Hepatocyte (in vitro differentiated cells): ENCODE data around the gene CTNNBIP1. TPM values are rescaled to one million over a fixed set of nuclear protein-coding genes. Genes with fewer than 3 reads are reported as not detected.
A peak's percentile ranks its signal among the peaks of the same experiment; 100 is the strongest.

ENCODE experiments used
- DNase-seq: peaks from one replicate; pipeline ENCODE4 v3.0.0-alpha.2; 2016; ENCODE audit warnings: low spot score
- H2AFZ ChIP-seq: fragments of 200-600 bp; sonication (generic); 2 replicates; pipeline ENCODE4 v1.6.0; 2016; ENCODE audit warnings: antibody characterized with exemption, mild to moderate bottlenecking
- H3K27ac ChIP-seq: fragments of 200-600 bp; sonication (generic); 2 replicates; pipeline ENCODE4 v1.5.1; 2016; ENCODE audit warnings: mild to moderate bottlenecking
- H3K27me3 ChIP-seq: fragments of 200-600 bp; sonication (generic); 2 replicates; pipeline ENCODE4 v1.6.1; 2016
- H3K36me3 ChIP-seq: fragments of 200-600 bp; sonication (generic); replicated peaks from 2 replicates; pipeline ENCODE4 v1.5.1; 2016; ENCODE audit warnings: low read depth; ENCODE audit not compliant: insufficient read depth
- H3K4me1 ChIP-seq: fragments of 200-600 bp; sonication (generic); 2 replicates; pipeline ENCODE4 v1.5.1; 2016; ENCODE audit warnings: mild to moderate bottlenecking, moderate library complexity; ENCODE audit not compliant: insufficient read depth
- H3K4me2 ChIP-seq: fragments of 200-600 bp; sonication (generic); 2 replicates; pipeline ENCODE4 v1.6.0; 2016
- H3K4me3 ChIP-seq: fragments of 200-600 bp; sonication (generic); 2 replicates; pipeline ENCODE4 v1.5.1; 2016; ENCODE audit warnings: mild to moderate bottlenecking
- H3K79me2 ChIP-seq: fragments of 200-600 bp; sonication (generic); 2 replicates; pipeline ENCODE4 v1.6.0; 2017; ENCODE audit warnings: mild to moderate bottlenecking
- H3K9me2 ChIP-seq: fragments of 200-600 bp; sonication (generic); replicated peaks from 2 replicates; pipeline ENCODE4 v1.6.0; 2017; ENCODE audit warnings: mild to moderate bottlenecking; ENCODE audit not compliant: insufficient read depth
- H3K9me3 ChIP-seq: fragments of 200-600 bp; sonication (generic); 2 replicates; pipeline ENCODE4 v1.5.1; 2016; ENCODE audit warnings: low read depth, mild to moderate bottlenecking
- H4K20me1 ChIP-seq: fragments of 200-600 bp; sonication (generic); 2 replicates; pipeline ENCODE4 v1.6.0; 2016; ENCODE audit warnings: mild to moderate bottlenecking; ENCODE audit not compliant: insufficient read depth, poor library complexity, severe bottlenecking
- CTCF ChIP-seq: fragments of 200-600 bp; sonication (generic); IDR thresholded peaks from 2 replicates; pipeline ENCODE4 v1.5.1; 2016; ENCODE audit warnings: antibody characterized with exemption, mild to moderate bottlenecking; ENCODE audit not compliant: poor library complexity
- EZH2 ChIP-seq: fragments of 200-600 bp; sonication (generic); IDR thresholded peaks from 2 replicates; pipeline ENCODE4 v1.6.1; 2016; ENCODE audit warnings: antibody characterized with exemption, mild to moderate bottlenecking, borderline replicate concordance
- EZH2phosphoT487 ChIP-seq: fragments of 200-600 bp; sonication (generic); IDR thresholded peaks from one replicate; pipeline ENCODE4 v1.6.1; 2018; ENCODE audit warnings: antibody characterized with exemption, mild to moderate bottlenecking, low read depth, moderate library complexity; ENCODE audit not compliant: unreplicated experiment, severe bottlenecking
- WGBS: methylation state at CpG from one replicate; pipeline ENCODE4 v1.1.6; 2016; ENCODE audit warnings: low lambda C conversion rate; ENCODE audit errors: missing lambda C conversion rate; 5-methylcytosine and 5-hydroxymethylcytosine counted together
- polyA plus RNA-seq: library from polyadenylated mRNA; unstranded; fragments of >200 nt; fragmentation: Nextera tagmentation; extraction: Ambion mirVana; gene quantifications from 2 replicates; pipeline ENCODE4 v1.2.1, GENCODE V29; 2016
- total RNA-seq: library from RNA; depleted of rRNA; stranded (reverse); fragments of >200 nt; gene quantifications from 2 replicates; pipeline ENCODE4 v1.2.3, GENCODE V29; 2014

Gene CTNNBIP1
- total and polyA plus RNA-seq, 2 experiments from 2014 or later, result 25.2 to 49.8 TPM

- no peak overlapping the region for H3K4me3 ChIP-seq
- no peaks in the 10 kb centered on the region for H3K27me3 ChIP-seq
- no peaks in the 10 kb centered on the region for H3K9me2 ChIP-seq
- DNase-seq, result no peak
- no peak overlapping the region for H3K27ac ChIP-seq
- 88% methylated on average over 2 of the region's 2 CpGs for WGBS
- TF ChIP-seq EZH2phosphoT487, result no peak
- no peak for TF ChIP-seq EZH2
- TF ChIP-seq CTCF, result no peak
- no peak overlapping the region for H3K4me2 ChIP-seq
- H2AFZ ChIP-seq, result no peak overlapping the region
- no peaks in the 10 kb centered on the region for H3K36me3 ChIP-seq
- H3K4me1 ChIP-seq, result peaks cover 15% of the 10 kb centered on the region
- H3K79me2 ChIP-seq, result no peaks in the 10 kb centered on the region
- H3K9me3 ChIP-seq, result no peaks in the 10 kb centered on the region
- H4K20me1 ChIP-seq, result no peaks in the 10 kb centered on the region
Measured at GRCh38 chr1:9916452-9916851, 6.4 kb upstream of the CTNNBIP1 start.

GRCh38 chr1:9914610-9914937, 4.5 kb upstream of the CTNNBIP1 start:
- no peaks in the 10 kb centered on the region for H3K27me3 ChIP-seq
- no peak for DNase-seq
- no peak overlapping the region for H3K27ac ChIP-seq
- H3K36me3 ChIP-seq, result no peaks in the 10 kb centered on the region
- no peak overlapping the region for H2AFZ ChIP-seq
- WGBS, result 81% methylated on average over 2 of the region's 2 CpGs
- H4K20me1 ChIP-seq, result no peaks in the 10 kb centered on the region
- peaks cover 2% of the 10 kb centered on the region for H3K79me2 ChIP-seq
- H3K4me2 ChIP-seq, result peak overlapping the region; percentile 15
- peaks cover 18% of the 10 kb centered on the region for H3K4me1 ChIP-seq
- H3K9me2 ChIP-seq, result no peaks in the 10 kb centered on the region
- no peaks in the 10 kb centered on the region for H3K9me3 ChIP-seq
- no peak overlapping the region for H3K4me3 ChIP-seq
- no peak for TF ChIP-seq CTCF
- no peak for TF ChIP-seq EZH2phosphoT487
- TF ChIP-seq EZH2, result no peak

GRCh38 chr1:9912264-9912936, 2.3 kb upstream of the CTNNBIP1 start:
- no peaks in the 10 kb centered on the region for H3K36me3 ChIP-seq
- H3K27me3 ChIP-seq, result no peaks in the 10 kb centered on the region
- no peak overlapping the region for H3K4me3 ChIP-seq
- no peaks in the 10 kb centered on the region for H3K9me3 ChIP-seq
- peaks cover 23% of the 10 kb centered on the region for H3K79me2 ChIP-seq
- WGBS, result 87% methylated on average over 12 of the region's 12 CpGs
- H3K9me2 ChIP-seq, result no peaks in the 10 kb centered on the region
- no peak overlapping the region for H3K4me2 ChIP-seq
- H4K20me1 ChIP-seq, result no peaks in the 10 kb centered on the region
- no peak for DNase-seq
- peak overlapping the region; percentile 22 for H3K27ac ChIP-seq
- no peak overlapping the region for H2AFZ ChIP-seq
- H3K4me1 ChIP-seq, result peaks cover 21% of the 10 kb centered on the region
- no peak for TF ChIP-seq CTCF
